Measurements from ENCODE around the gene SDHB.

The SDHB gene

GRCh38 chr1:17017435-17017834, 36.4 kb downstream of the SDHB start:
- TF ChIP-seq CTCF (IDR thresholded peaks at IDR 0.05; ENCODE audit: control insufficient read depth, extremely low read depth, insufficient read depth): no peak
- H3K4me3 ChIP-seq (ENCODE audit: low read depth, low read length): no peak overlapping the region
- DNase-seq (ENCODE audit: low read depth): no peak

GRCh38 chr1:17016317-17016661, 37.5 kb downstream of the SDHB start:
- no peak overlapping the region for H3K4me3 ChIP-seq (ENCODE audit: low read depth, low read length)
- no peak for TF ChIP-seq CTCF (IDR thresholded peaks at IDR 0.05; ENCODE audit: control insufficient read depth, extremely low read depth, insufficient read depth)
- DNase-seq (ENCODE audit: low read depth): no peak

- DNase-seq (ENCODE audit: low read depth): no peak
- H3K4me3 ChIP-seq (ENCODE audit: low read depth, low read length): no peak overlapping the region
- TF ChIP-seq CTCF (IDR thresholded peaks at IDR 0.05; ENCODE audit: control insufficient read depth, extremely low read depth, insufficient read depth): no peak
These were observed 38.9 kb downstream of the SDHB start for GRCh38 chr1:17014671-17015567.

GRCh38 chr1:17013491-17014320, 40.1 kb downstream of the SDHB start:
- no peak overlapping the region for H3K4me3 ChIP-seq (ENCODE audit: low read depth, low read length)
- DNase-seq (ENCODE audit: low read depth): no peak
- no peak for TF ChIP-seq CTCF (IDR thresholded peaks at IDR 0.05; ENCODE audit: control insufficient read depth, extremely low read depth, insufficient read depth)

- TF ChIP-seq CTCF (IDR thresholded peaks at IDR 0.05; ENCODE audit: control insufficient read depth, extremely low read depth, insufficient read depth): no peak
- H3K4me3 ChIP-seq (ENCODE audit: low read depth, low read length): no peak overlapping the region
- DNase-seq (ENCODE audit: low read depth): no peak
These were observed 40.9 kb downstream of the SDHB start for GRCh38 chr1:17012775-17013490.

- no peak for TF ChIP-seq CTCF (IDR thresholded peaks at IDR 0.05; ENCODE audit: control insufficient read depth, extremely low read depth, insufficient read depth)
- H3K4me3 ChIP-seq (ENCODE audit: low read depth, low read length): peak within 1 kb of the TSS; percentile 64
- DNase-seq (ENCODE audit: low read depth): peak; percentile 33
These were observed 42.2 kb downstream of the SDHB start, which contains the start of gene ATP13A2 for GRCh38 chr1:17011439-17012307. TSS of gene ATP13A2 (minus strand) at chr1:17011928. CDS start at chr1:17011738, 190 bp downstream.
